GM12878 (cell line): ENCODE data around the gene NUP62. TPM values are rescaled to one million over a fixed set of nuclear protein-coding genes. Genes with fewer than 3 reads are reported as not detected.

Experiments used
- BHLHE40 ChIP-seq, 2 experiments: fragments of 450-650 bp in 1 of 2; IDR thresholded peaks; 2 replicates each; pipeline ENCODE4 v1.6.1; 2011 to 2017; ENCODE audit warnings: low read depth in 2 of 2, borderline replicate concordance in 1 of 2, improper control_type of control experiment in 1 of 2, low read length in 1 of 2, mild to moderate bottlenecking in 1 of 2
- CEBPB ChIP-seq, 2 experiments: fragments of 150-350 bp in 1 of 2; IDR thresholded peaks; 2 replicates each; pipeline ENCODE4 v1.6.1; 2012 to 2014; ENCODE audit warnings: low read depth in 2 of 2, low read length in 2 of 2, borderline replicate concordance in 1 of 2, inconsistent platforms in 1 of 2
- FOS ChIP-seq: IDR thresholded peaks from 3 replicates; pipeline ENCODE4 v1.6.1; 2011; ENCODE audit warnings: borderline replicate concordance; ENCODE audit not compliant: insufficient read length; ENCODE audit errors: extremely low read depth
- HCFC1 ChIP-seq: fragments of 150-350 bp; IDR thresholded peaks from 2 replicates; pipeline ENCODE4 v1.6.1; 2014; ENCODE audit warnings: low read length
- IKZF2 ChIP-seq, 2 experiments: fragments of 450-650 bp; IDR thresholded peaks; 2 replicates each; pipeline ENCODE4 v1.6.1; 2017; ENCODE audit warnings: mild to moderate bottlenecking in 2 of 2, moderate library complexity in 2 of 2
- MTA3 ChIP-seq: IDR thresholded peaks from 2 replicates; pipeline ENCODE4 v1.6.1; 2012; ENCODE audit warnings: low read length, inconsistent platforms, borderline replicate concordance
- NKRF ChIP-seq: fragments of 450-650 bp; conservative IDR thresholded peaks from 2 replicates; pipeline ENCODE4 v1.6.1; 2017; ENCODE audit warnings: mild to moderate bottlenecking, moderate library complexity
- NR2F1 ChIP-seq: fragments of 450-650 bp; conservative IDR thresholded peaks from 2 replicates; pipeline ENCODE4 v1.6.1; 2017; ENCODE audit warnings: mild to moderate bottlenecking
- SIN3A ChIP-seq: IDR thresholded peaks from 2 replicates; pipeline ENCODE4 v1.6.1; 2012; ENCODE audit warnings: low read depth, low read length, improper control_type of control experiment
- YY1 ChIP-seq: IDR thresholded peaks from 2 replicates; pipeline ENCODE4 v1.6.1; 2011; ENCODE audit warnings: low read depth, mild to moderate bottlenecking, low read length
- polyA plus RNA-seq, 11 experiments: library from polyadenylated mRNA; depleted of rRNA in 4 of 11; unstranded in 6 of 11; stranded (reverse) in 5 of 11; fragments of >200 nt; fragmentation: Nextera tagmentation in 4 of 11; fragmentation: Illumina TruSeq in 1 of 11; extraction: Ambion mirVana in 4 of 11; extraction: Trizol in 1 of 11; gene quantifications; 1 replicate in 1 of 11; 2 replicates in 10 of 11; pipeline versions ENCODE4 v1.2.1 to v1.2.3, GENCODE V29; 2011 to 2016; ENCODE audit warnings: inconsistent platforms in 2 of 11, missing spikeins in 2 of 11, low read depth in 1 of 11
- total RNA-seq, 4 experiments: library from RNA; depleted of rRNA in 3 of 4; stranded (reverse); fragments of >200 nt in 3 of 4; fragmentation: Illumina TruSeq in 1 of 4; extraction: Trizol in 1 of 4; gene quantifications; 2 replicates each; pipeline versions ENCODE4 v1.2.1 to v1.2.3, GENCODE V29; 2013 to 2021
- TF ChIP-seq, protein P1 (sequence below): fragments of 450-650 bp; IDR thresholded peaks from 2 replicates; pipeline ENCODE4 v1.6.1; 2016; ENCODE audit warnings: mild to moderate bottlenecking, moderate library complexity, borderline replicate concordance
- TF ChIP-seq, protein P2 (sequence below): IDR thresholded peaks from 2 replicates; pipeline ENCODE4 v1.6.1; 2012; ENCODE audit warnings: improper control_type of control experiment, low read depth, low read length; ENCODE audit not compliant: insufficient replicate concordance
- TF ChIP-seq, protein P3 (sequence below): fragments of 450-650 bp; IDR thresholded peaks from 2 replicates; pipeline ENCODE4 v1.6.1; 2017; ENCODE audit warnings: mild to moderate bottlenecking, low read depth, inconsistent platforms; ENCODE audit not compliant: poor library complexity, severe bottlenecking

The NUP62 gene
- total and polyA plus RNA-seq, 10 of the 15 experiments (the other 5 are each of a cell fraction or from before 2014, with no cell fraction given) = 19.5 to 110 (median 66.9) TPM

DNA sequence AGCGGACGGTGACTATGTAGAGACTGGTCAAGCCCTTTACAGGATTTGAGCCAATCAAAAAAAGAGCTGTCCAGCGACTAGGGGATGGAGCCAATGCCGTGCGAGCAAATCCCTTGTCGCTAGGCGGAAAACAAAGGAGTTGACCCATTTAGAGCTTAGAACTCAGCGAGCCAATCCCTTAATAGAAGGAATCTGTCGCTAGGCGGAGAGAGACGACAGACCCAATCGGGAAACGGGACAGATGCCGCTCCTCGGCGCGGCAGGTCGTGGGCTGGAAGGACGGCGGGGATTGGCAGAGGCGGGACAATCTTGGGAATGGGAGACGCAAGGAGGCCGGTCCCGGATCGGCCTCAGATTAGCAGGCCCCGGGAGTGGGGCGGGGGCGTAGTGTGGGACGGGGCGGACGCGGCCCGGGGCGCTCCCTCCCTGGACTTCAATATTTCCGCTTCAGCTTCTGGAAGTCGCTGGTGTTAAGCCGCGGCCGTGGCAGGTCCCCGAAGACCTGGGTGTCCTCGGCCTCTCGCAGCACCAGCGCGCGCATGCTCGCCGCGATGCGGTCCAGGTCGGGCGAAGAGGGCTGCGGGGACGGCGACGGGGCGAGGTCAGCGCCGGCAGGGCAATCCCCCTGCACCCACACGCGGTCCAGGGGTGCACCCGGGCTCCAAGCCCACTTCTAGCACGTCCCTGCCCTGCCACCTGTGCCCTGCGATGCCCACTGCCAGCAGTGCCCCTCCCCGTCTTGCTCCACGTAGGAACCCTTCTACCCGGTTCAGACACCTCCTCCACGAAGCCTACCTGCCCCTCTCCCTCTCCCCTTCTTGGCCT is 59.6 kb downstream of the NUP62 start (continued):
- TF ChIP-seq NKRF (0 out of 2 replicates have a peak, but pooled peaks have one; percentile 37), YY1 (peak; percentile 14; the same call in 1 of the 2 replicates), IKZF2 (IDR thresholded peaks at IDR 0.05) (peak; percentile 84 to 86), HCFC1 (peak; percentile 48), FOS (peak; percentile 58), SIN3A (0 out of 2 replicates have a peak, but pooled peaks have one; percentile 38), BHLHE40 (IDR thresholded peaks at IDR 0.05; ENCODE audit: borderline replicate concordance in 1 of 2, low read depth in 2 of 2, low read length in 1 of 2) (peak; percentile 55 to 61; a peak in 3 of 4 replicates), CEBPB (IDR thresholded peaks at IDR 0.05; ENCODE audit: borderline replicate concordance in 1 of 2, low read depth in 2 of 2, low read length in 2 of 2) (peak in 1 of 2 experiments; percentile 90; a peak in 1 of 4 replicates), MTA3 (no peak), NR2F1 (peak; percentile 58; the same call in 1 of the 2 replicates)
- TF ChIP-seq, protein P1, sequence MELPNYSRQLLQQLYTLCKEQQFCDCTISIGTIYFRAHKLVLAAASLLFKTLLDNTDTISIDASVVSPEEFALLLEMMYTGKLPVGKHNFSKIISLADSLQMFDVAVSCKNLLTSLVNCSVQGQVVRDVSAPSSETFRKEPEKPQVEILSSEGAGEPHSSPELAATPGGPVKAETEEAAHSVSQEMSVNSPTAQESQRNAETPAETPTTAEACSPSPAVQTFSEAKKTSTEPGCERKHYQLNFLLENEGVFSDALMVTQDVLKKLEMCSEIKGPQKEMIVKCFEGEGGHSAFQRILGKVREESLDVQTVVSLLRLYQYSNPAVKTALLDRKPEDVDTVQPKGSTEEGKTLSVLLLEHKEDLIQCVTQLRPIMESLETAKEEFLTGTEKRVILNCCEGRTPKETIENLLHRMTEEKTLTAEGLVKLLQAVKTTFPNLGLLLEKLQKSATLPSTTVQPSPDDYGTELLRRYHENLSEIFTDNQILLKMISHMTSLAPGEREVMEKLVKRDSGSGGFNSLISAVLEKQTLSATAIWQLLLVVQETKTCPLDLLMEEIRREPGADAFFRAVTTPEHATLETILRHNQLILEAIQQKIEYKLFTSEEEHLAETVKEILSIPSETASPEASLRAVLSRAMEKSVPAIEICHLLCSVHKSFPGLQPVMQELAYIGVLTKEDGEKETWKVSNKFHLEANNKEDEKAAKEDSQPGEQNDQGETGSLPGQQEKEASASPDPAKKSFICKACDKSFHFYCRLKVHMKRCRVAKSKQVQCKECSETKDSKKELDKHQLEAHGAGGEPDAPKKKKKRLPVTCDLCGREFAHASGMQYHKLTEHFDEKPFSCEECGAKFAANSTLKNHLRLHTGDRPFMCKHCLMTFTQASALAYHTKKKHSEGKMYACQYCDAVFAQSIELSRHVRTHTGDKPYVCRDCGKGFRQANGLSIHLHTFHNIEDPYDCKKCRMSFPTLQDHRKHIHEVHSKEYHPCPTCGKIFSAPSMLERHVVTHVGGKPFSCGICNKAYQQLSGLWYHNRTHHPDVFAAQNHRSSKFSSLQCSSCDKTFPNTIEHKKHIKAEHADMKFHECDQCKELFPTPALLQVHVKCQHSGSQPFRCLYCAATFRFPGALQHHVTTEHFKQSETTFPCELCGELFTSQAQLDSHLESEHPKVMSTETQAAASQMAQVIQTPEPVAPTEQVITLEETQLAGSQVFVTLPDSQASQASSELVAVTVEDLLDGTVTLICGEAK = peak; percentile 26; the same call in 1 of the 2 replicates
- TF ChIP-seq, protein P2, sequence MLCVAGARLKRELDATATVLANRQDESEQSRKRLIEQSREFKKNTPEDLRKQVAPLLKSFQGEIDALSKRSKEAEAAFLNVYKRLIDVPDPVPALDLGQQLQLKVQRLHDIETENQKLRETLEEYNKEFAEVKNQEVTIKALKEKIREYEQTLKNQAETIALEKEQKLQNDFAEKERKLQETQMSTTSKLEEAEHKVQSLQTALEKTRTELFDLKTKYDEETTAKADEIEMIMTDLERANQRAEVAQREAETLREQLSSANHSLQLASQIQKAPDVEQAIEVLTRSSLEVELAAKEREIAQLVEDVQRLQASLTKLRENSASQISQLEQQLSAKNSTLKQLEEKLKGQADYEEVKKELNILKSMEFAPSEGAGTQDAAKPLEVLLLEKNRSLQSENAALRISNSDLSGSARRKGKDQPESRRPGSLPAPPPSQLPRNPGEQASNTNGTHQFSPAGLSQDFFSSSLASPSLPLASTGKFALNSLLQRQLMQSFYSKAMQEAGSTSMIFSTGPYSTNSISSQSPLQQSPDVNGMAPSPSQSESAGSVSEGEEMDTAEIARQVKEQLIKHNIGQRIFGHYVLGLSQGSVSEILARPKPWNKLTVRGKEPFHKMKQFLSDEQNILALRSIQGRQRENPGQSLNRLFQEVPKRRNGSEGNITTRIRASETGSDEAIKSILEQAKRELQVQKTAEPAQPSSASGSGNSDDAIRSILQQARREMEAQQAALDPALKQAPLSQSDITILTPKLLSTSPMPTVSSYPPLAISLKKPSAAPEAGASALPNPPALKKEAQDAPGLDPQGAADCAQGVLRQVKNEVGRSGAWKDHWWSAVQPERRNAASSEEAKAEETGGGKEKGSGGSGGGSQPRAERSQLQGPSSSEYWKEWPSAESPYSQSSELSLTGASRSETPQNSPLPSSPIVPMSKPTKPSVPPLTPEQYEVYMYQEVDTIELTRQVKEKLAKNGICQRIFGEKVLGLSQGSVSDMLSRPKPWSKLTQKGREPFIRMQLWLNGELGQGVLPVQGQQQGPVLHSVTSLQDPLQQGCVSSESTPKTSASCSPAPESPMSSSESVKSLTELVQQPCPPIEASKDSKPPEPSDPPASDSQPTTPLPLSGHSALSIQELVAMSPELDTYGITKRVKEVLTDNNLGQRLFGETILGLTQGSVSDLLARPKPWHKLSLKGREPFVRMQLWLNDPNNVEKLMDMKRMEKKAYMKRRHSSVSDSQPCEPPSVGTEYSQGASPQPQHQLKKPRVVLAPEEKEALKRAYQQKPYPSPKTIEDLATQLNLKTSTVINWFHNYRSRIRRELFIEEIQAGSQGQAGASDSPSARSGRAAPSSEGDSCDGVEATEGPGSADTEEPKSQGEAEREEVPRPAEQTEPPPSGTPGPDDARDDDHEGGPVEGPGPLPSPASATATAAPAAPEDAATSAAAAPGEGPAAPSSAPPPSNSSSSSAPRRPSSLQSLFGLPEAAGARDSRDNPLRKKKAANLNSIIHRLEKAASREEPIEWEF = no peak
- TF ChIP-seq, protein P3, sequence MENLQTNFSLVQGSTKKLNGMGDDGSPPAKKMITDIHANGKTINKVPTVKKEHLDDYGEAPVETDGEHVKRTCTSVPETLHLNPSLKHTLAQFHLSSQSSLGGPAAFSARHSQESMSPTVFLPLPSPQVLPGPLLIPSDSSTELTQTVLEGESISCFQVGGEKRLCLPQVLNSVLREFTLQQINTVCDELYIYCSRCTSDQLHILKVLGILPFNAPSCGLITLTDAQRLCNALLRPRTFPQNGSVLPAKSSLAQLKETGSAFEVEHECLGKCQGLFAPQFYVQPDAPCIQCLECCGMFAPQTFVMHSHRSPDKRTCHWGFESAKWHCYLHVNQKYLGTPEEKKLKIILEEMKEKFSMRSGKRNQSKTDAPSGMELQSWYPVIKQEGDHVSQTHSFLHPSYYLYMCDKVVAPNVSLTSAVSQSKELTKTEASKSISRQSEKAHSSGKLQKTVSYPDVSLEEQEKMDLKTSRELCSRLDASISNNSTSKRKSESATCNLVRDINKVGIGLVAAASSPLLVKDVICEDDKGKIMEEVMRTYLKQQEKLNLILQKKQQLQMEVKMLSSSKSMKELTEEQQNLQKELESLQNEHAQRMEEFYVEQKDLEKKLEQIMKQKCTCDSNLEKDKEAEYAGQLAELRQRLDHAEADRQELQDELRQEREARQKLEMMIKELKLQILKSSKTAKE = peak; percentile 63
